ENCODE data around the gene UBAC1.
"Not testable (repeated sequence)": the region's sequence is repeated elsewhere in the genome, so short reads cannot be mapped to it uniquely, and the experiment has no call there.

The UBAC1 gene

GRCh38 chr9:135932656-135933055 lies 28.5 kb downstream of the UBAC1 start:
- no peak for DNase-seq

GRCh38 chr9:135931349-135931820 lies 29.8 kb downstream of the UBAC1 start:
- no peak for DNase-seq

GRCh38 chr9:135930446-135931345 lies 30.5 kb downstream of the UBAC1 start:
- no peak for DNase-seq

- DNase-seq: no peak
Observed at GRCh38 chr9:135929656-135930445, 31.3 kb downstream of the UBAC1 start.

- DNase-seq: no peak
Observed at GRCh38 chr9:135928731-135929655, 32.2 kb downstream of the UBAC1 start.

GRCh38 chr9:135928074-135928730 lies 33.0 kb downstream of the UBAC1 start:
- no peak for DNase-seq

- no peak for DNase-seq
Observed at GRCh38 chr9:135927195-135928013, 33.8 kb downstream of the UBAC1 start.

GRCh38 chr9:135926402-135927194 lies 34.6 kb downstream of the UBAC1 start:
- DNase-seq: no peak

GRCh38 chr9:135925496-135926133 lies 35.6 kb downstream of the UBAC1 start:
- no peak for DNase-seq

- DNase-seq: no peak
Observed at GRCh38 chr9:135924628-135925338, 36.4 kb downstream of the UBAC1 start.

- no peak for DNase-seq
Observed at GRCh38 chr9:135923508-135923907, 37.7 kb downstream of the UBAC1 start.

- DNase-seq: no peak
Observed at GRCh38 chr9:135921749-135922310, 39.3 kb downstream of the UBAC1 start.

- DNase-seq: no peak
Observed at GRCh38 chr9:135920973-135921585, 40.1 kb downstream of the UBAC1 start.

GRCh38 chr9:135920256-135920930 lies 40.8 kb downstream of the UBAC1 start:
- no peak for DNase-seq

- no peak for DNase-seq
Observed at GRCh38 chr9:135919318-135919890, 41.8 kb downstream of the UBAC1 start.

- not testable (repeated sequence) for DNase-seq
Observed at GRCh38 chr9:135916227-135916626, 44.9 kb downstream of the UBAC1 start.

GRCh38 chr9:135914921-135915320 lies 46.3 kb downstream of the UBAC1 start:
- no peak for DNase-seq
